CD4-positive, alpha-beta T cell treated with Interleukin-1 beta for 1 hour (primary cell): ENCODE data around the gene ACP1.
A peak's percentile ranks its signal among the peaks of the same experiment; 100 is the strongest.

Experiments
- DNase-seq, 2 donors: peaks; one replicate each; pipeline ENCODE4 v3.0.0-alpha.2; 2020 to 2022

ACP1 gene

DNA sequence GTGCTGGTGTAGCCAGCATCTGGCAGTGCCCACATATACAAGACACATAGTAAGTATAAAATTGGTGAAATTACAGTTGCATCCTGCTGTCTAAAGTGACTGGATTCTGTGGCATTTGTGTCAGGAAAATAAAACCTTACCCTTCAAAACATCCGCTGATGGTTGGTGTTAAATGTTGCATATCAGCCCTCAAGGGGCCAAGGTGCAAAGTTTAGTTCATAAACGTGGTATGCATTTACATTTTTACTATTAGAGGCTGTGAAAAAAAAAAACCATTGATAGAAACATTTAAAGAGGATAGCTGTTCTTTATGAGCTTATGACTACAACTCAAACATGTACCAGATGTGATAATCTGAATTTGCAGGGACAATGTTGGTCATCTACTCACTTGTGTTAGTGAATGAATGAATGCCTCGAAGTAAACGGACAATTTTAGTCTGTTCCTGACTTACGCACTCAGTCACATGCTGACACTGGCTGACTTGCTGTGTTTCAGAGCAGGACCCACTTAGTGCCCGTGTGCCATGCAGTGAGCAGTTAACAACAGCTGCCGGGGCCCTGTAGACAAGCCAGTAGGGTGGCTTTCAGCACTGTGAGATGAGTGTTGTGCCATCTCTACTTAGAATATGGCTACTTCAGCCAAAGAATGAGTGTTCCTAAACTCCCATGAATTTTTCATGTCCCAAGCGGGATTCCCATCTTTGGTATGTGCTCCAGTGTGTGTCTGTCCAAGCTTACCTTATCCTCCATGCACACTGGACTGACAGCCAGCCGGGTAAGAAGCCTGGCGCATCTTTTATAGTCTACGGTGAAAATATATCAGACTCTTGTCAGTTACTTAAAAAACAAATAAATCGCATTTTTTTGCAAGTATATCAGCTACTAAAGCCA is 17.9 kb downstream of the ACP1 start:
- no peak for DNase-seq

DNA sequence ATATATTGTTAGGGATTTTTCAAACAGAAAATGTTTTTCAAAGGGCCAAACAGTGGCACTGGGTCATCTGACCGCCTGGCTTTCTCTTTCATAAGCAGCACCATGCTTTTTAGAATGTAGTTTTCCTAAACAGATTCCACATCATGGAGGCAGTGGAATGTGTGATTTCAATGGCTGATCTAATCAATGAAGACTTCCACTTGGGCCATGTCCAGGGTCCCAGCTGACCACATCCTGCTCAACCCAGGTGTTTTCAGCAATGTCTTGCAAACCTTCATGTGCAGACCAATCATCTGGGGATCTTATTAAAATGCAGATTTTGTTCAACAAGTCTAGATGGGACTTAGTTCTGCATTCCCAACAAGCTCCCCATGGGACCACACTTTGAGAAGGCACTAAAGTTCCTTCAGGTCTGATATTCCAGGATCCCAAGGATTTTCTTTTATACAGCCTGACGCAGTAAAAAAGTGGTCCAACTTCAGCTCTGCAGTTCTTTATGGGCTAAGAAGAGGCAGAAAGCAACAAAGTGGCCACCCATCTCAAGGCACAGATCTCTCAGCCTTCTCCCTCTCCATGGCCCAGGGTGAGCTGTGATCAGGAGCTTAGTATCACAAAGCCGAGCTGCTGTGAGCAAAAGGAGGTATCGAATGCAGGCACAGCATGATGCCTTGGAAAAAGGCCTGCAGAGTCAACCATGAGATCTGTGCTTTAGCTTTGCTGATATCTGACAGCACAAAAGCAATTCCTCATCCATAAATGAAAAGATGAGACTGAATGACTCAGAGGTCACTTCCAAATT is 19.4 kb downstream of the ACP1 start:
- DNase-seq: no peak

DNA sequence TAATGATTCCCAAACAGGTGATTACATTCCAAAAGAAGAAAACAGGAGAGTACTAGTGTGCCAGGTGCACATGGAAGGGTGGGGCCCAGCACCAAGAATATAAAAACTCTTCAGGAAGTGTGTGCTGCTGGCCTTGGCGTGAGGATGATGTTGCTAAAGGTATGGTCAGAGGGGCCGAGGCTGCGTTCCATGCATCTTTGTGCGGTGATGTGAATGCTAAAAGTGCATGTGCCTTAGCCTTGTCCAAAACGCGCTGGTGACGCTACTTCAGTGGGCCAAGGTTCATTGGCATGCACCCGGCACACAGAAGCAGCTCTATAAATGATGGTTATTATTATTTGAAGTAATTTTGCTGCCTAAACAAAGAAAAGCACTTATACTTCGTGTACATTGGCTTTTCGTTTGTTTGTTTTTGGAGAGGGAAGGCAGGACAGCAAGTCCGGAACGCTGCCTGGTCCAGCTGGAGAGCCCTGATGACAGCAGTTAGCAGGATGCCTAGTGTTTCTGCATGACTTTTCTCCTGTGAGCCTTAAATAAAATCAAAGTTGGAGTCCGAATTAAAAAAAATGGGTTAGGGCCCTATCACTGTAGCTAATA is 20.2 kb downstream of the ACP1 start:
- DNase-seq: no peak

DNA sequence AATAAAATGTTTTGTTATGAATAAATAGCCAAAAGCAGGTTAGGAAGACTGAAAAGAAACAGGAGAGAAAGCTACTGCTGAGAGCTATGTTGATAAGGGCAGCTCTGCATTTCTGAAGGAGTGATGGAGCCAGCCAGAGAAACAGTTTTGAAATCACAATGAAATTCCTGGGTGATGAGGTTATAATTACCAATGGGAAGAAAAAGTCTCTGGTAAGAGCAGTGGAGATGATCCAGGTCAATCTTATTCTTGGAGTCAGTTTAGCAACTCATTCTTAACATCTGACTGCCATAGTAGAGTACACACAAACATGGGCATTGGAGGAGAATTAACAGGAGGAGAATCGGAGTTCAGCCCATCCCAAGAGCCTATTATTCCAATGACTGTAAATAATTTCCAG is 20.8 kb downstream of the ACP1 start:
- no peak for DNase-seq

DNA sequence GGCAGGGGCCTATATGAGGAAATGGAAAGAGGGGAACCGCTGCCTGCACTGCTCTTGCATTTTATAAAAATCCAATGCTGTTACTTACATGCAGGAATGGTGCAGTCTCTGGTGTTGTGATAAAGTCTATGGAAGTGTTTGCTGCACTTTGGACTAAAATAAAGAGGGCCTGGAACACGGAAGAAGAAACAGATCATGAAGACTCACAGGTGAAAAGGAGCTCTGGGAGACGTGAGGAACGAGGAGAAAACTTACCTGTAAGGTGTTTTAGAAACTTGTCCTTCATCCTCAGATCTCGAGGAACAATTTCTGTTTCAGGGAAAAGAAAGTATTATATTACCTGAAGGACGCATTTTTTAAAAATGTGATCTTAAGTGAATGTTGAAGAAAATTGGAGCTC is 21.3 kb downstream of the ACP1 start:
- DNase-seq: no peak

DNA sequence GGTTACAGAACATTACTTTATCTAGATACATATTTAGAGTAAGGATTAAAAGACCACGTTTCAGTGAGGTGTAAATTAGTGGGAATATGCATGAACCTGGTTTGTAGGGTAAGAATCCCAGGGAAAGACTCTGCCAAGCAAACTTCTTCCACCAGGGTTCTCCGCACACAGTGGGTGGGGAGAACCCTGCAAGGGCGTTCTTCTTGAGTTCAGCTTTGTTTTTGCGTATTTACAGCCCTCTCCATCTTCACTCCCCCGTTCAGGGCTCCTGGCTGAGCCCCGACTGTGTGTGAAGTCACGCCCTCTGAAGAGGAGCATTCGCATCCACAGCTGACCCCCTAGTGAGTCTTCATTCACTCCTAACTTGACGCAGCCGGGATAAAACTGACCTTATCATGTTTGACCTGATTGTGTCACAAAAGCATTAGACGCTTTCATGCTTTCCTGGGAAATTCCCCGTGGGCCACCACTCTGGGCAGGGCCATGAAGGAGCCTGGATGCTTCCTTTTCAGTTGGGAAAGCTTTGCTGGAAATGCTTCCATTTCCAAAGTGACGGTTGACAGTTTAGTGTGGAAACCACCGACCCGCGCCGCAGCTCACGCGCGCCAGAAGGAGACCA is 22.1 kb downstream of the ACP1 start:
- no peak for DNase-seq

DNA sequence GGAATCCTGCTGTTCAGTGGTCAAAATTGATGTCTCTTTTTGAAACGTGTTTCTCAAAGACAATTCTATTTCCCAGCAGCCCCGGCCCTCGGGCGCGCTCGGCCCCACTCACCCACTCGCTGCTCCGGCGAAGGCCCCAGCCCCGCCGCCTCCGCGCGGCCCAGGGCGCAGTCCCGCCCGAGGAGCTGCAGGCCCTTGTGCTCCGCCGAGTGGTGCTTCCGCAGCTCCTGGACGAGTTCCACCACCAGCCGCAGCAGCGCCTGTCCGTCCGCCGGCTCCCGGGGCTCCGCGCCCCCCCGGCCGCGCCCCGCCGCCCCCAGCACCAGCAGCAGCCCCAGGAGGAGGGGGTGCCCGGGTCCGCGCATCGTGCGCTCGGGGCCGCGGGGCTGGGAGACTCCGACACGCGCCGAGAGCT is 22.7 kb downstream of the ACP1 start:
- no peak for DNase-seq

DNA sequence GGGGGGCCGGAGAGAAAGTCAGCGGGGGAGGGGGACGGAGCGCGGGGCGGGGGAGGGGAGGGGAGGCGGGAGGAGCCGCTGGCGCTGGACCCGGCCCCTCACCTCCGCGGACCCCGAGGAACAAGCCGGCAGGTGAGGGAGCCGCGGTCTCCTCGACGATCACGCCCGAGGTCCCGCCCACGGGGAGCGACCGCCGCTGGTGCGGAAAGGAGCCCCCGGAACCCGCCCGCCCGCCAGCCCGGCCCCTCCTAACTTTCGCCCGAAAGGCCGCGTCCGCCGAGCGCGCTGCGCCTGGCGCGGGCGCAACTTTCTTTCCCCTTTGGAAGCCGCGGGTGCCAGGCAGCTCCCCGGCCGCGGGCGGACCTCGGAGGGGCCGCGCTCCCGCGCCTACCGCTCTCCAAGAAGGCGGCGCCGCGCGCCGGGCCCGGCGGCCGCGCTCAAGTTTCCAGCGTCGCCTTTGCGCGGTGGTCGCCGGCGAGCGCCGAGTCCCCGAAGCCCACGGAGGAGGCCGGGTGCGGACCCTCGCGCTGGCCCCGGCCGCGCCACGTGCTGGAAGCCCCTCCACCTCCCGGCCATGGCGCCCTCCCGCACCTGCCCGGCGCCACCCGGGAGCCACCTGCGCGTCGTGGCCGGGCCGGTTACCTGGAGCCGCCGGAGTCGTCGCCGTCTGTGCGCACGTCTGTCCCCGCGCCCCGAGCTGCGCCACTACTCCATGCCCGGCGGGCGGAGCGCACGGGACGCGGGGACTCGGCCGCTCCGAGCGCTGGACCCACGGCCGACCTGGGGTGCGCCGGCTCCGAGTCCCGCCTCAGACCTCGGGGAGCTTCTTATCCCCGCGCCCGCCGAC is 23.4 kb downstream of the ACP1 start, which contains the start of gene ALKAL2:
Gene ALKAL2 (minus strand): TSS at position 181 of the 847 bp plus-strand sequence. CDS start 256 bp downstream, outside the sequence.
- no peak for DNase-seq

DNA sequence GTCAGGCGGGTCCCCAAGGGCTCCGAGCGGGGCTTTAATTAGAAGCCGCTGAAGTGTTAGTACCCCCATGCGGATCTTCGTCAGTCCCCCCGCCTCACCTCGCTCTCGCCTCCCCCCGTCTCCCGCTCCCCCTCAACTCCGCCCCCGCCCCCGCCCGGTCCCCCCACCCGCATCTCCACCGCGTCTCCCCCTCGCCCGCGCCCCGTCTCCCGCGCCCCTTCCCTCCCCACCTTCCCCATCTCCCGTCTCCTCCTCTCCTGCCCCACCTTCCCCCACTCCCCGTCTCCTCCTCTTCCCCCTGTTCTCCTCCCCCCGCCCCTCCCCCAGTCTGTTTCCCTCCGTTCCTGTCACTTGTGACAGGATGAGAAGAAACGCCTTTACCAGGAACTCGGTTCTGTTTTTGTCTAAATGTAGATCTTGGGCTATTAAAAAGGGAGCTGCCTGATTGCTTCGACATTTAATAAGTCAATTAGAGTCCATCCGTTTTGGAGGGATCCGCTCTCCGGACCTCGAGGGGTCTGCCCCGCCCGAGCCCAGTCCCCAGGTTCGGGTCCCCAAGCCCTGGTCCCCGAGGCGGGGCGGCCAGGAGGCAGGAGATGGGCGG is 24.1 kb downstream of the ACP1 start:
- no peak for DNase-seq

DNA sequence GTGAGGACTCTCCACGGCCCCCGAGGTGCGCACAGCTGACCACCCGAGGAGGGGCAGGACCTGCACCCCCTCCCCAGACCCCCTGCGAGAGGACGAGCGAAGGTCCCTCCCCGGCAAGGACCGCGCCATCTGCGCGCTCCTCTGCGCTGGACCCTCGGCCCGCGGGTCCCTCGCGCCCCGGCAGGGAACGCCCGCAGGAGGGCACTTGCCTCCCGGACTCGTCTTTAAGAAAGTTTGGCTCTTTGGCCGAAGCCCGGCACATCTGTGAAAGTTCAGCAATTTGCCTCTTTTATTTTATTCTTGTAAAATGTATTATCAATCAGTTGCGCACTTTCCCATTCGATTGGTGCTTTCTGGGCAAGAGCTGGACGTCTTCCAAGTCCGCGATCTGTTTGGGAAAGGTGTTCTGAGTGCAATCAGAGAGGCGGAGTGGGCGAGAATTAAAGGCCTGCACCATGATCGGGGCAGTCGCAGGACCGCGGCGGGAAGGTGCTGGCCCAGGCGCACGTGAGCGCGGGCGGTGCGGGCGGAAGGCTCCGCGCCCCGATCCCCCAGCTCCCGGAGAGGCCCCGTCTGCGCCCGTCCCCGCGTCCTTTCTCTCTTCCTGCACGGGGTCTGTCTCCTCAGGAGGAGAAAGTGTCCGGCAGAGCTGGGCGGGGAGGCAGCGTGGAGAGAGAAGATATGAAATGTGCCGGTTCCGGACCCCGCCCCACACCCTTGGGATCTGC is 24.8 kb downstream of the ACP1 start:
- DNase-seq: no peak

DNA sequence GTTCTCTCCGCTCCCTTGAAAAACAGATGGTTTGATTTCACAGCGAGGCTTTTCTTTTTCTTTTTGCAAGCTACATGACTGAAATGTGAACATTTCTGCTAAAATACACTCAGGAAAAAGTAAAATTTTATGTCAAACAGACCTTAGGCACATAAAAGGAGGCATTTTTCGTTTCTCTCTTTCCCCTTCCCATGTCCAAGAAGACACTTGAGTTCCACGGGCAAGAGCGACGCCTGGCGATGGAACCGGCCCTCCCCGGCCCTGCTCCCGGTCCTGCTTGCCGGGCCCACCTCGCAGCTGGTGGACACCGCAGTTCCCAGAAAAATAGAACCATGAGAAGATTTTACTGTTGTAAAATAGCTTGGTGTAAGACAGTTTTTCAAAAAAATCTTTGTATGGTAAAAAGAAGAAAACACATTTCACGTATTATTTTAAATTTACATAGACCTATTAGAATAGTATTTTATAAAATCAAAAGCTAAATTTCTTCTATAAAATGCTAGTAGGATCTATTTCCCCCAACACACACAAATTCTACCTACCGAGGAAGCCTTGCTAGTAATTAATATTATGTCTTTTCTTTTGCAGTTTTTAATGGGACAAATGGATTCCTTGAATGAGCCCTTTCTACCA is 25.5 kb downstream of the ACP1 start:
- DNase-seq: peak; percentile 40 to 52

DNA sequence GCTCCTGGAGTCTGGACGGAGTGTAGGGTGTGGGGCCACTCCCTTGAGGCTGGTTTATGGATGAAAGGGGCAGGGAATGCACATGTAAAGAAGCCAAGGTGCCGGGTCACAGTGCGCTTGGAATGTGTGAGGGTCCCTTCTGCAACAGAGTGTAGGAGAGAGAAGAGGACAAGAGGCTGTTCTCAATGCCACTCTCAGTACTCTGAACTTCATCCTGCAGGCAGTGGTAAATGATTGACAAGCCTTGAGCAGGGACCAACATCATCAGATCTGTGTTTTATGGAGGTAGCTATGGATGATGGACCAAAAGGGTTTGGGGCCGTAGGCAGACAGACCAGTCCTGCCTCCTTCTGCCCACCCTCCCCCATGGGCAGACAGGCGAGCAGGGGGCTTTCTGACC is 30.3 kb downstream of the ACP1 start:
- no peak for DNase-seq

DNA sequence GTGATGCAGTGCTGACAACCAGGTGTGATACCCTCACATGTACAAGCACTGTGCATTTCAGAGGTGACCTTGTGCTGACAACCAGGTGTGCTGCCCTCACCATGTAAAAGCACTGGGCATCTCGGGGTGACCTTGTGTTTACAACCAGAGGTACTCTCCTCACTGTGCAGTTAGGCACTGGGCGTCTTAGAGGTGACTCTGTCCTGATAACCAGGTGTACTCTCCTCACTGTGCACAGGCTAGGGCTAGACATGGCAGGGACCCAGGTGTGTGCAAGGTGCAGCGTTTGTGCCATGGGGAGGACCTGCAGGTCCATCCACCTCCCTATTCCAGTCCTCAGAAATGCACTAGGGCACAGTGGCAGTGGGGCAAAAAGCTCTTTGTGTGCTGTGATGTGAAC is 31.6 kb downstream of the ACP1 start:
- no peak for DNase-seq

DNA sequence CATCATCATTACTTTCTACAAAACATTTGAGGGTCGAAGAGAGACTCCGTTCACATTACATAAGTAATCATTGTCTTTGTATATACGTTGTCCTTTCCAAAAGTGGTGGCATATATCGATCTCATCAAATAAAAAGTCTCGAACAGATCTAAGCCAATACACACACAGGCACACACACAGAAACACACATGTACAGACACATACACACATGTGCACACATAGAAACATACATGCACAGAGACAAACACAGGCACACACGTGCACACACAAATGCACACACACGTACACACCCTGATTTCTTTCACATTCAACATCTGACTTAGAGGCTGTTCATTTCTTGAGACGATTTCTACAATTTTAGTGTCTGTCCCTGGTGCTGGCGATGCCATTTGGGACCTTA is 40.6 kb downstream of the ACP1 start:
- no peak for DNase-seq

DNA sequence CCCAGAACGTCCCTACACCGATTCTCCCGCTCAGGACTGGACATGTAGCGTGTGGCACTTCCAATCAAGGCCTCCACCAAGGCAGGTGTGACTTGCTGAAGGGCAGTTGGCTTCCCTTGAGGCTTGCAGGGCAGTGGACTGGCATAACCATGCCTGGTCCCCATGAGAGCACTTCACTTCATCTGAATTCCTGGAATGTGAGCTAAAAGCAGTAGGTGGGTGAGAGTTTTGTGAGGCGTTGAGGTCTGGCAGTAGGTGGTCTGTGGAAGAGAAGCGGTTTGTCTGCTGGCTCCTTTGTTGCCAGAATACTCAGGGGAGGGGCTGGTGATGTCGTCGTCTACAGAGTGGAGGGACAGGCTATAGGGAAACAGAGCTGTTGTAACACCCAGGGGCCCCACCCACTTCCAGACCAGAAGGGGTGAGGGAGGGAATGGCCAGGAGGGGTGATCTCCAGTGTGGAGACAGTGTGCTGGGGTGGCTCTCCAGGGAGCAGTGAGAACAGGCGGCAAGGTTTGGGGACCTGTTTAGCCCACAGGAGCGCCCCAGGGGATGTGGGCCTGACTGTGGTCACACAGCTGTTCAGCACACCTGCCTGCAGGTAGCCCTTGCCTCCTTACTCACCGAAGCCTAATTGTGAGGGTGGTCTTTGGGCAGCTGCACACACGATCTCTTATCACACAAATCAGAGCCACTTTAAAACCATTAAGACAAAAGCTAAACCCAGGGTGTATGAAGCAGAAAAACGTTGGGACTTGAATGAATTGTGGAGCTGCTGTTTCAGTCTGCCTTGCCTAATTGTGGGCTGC is 44.6 kb downstream of the ACP1 start:
- no peak for DNase-seq

DNA sequence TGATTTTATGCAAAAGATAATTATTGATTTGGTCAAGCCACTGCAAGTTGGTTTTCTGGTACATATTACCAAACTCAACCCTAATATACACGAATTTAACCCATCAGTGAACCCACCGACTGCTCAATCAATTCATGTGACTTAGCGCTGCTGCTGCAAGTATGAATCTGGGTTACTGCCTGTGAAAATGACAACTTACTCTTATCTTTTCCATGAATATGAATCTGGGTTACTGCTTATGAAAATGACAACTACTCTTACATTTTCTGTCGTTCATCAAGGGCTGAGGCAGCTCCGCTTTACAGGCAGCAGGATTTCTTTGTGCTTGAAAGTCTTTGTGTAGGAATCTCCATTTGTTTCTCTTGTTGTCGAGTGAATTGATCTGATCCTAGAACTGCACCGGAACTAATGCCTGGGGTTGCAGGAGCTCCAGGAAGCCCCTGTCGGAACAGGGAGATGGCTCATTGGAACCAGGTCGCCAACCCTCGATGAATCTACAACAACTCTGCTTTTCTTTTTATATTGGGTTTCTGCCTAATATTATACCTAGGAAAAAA is 45.3 kb downstream of the ACP1 start:
- no peak for DNase-seq

DNA sequence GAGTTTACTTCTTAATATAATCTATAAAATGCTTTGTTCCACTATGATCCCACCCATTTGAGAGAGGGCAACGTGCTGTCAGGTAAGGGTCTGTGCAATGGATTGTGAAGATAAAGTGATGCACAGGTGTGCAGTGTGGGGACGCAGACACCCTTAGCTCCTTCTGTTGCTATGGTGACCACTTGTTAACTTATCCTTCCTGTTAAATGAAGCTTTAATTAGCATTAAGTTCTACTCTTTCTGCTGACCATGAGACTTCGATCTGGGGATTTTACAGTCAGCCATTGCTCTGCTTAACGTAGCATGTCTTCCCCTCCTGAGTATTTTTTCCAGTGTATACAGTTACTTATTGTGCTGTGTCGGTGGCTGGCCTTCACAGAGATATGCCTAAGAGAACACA is 46.2 kb downstream of the ACP1 start:
- no peak for DNase-seq

DNA sequence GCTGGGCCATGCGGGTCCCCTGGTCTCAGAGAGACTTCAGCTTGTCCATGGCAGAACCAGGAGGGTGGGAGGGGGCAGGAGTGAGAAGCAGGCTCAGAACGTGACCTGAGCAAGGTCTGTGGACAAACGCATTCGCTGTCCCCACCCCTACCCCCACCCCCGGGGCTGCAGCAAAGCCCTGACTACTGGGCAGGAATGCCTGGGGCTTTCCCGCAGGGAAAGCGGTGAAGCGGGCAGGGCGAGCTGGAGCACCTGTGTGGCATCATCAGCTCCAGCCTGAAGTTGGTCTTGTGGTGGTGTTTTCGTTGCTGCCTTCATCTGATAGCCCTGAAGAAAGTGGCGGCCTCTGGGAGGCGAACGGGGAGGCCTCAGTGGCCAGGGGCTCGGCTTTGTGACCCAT is 49.2 kb downstream of the ACP1 start:
- no peak for DNase-seq
